PFSK-1 (cell line): ENCODE results near the gene ADTRP. TPM values are rescaled to one million over a fixed set of nuclear protein-coding genes. Genes with fewer than 3 reads are reported as not detected.

Experiments used
- FOXP2 ChIP-seq: optimal IDR thresholded peaks from 2 replicates; pipeline ENCODE3; 2011; ENCODE audit warnings: borderline replicate concordance, control low read depth, inconsistent platforms; ENCODE audit not compliant: insufficient read depth; ENCODE audit errors: extremely low read length, extremely low read depth
- POLR2AphosphoS5 ChIP-seq: IDR thresholded peaks from 2 replicates; pipeline ENCODE4 v1.6.1; 2012; ENCODE audit warnings: low read depth, mild to moderate bottlenecking, control low read depth, low read length, moderate library complexity
- SIN3A ChIP-seq: IDR thresholded peaks from 2 replicates; pipeline ENCODE4 v1.6.1; 2012; ENCODE audit warnings: mild to moderate bottlenecking, low read length, moderate library complexity, borderline replicate concordance; ENCODE audit not compliant: insufficient read depth
- TAF1 ChIP-seq: IDR thresholded peaks from 2 replicates; pipeline ENCODE4 v1.6.1; 2012; ENCODE audit warnings: low read length, control low read depth, borderline replicate concordance; ENCODE audit not compliant: insufficient read depth
- polyA plus RNA-seq: library from polyadenylated mRNA; unstranded; fragments of >200 nt; gene quantifications from one replicate; pipeline ENCODE4 v1.2.1, GENCODE V29; 2012; ENCODE audit warnings: low read depth, missing spikeins; ENCODE audit not compliant: insufficient read length
- TF ChIP-seq, protein P1 (sequence below), 2 experiments: IDR thresholded peaks; 2 replicates each; pipeline versions ENCODE4 v1.6.1 to v1.8.0; 2011 to 2012; ENCODE audit warnings: low read depth in 2 of 2, low read length in 2 of 2, control low read depth in 1 of 2, inconsistent platforms in 1 of 2, mild to moderate bottlenecking in 1 of 2, moderate library complexity in 1 of 2; ENCODE audit not compliant: insufficient read depth in 1 of 2

ADTRP gene, protein sequence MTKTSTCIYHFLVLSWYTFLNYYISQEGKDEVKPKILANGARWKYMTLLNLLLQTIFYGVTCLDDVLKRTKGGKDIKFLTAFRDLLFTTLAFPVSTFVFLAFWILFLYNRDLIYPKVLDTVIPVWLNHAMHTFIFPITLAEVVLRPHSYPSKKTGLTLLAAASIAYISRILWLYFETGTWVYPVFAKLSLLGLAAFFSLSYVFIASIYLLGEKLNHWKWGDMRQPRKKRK
- polyA plus RNA-seq = not detected

DNA sequence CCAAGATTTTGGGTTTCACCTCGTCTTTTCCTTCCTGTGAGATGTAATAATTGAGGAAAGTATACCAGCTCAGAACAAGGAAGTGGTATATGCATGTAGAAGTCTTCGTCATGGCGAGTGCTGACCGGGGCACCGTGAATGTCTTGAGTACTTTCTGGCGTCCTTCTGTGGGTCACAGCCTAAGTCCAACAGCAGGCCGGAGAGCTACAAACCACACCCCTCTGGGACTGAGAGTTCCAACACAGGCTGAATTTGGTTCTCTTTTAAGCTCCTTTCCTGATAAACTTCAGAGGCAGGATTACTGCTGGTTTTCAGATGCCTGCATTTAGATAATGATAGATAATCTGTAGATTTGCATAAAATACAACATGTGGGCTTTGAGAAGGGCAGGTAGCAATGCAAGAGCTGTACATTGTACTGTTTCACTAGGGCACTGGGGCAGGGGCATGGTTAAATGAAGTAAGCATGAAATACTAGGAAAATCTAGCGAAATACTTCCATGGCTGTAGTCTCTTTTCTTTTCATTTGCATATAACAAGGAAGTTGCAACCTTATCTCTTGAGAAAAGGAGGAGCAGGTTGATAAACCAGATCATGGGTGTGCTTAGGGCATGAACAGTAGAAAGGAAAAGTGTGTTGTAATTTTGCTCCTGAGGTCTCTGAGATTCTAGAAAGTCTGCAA lies at the start of gene ADTRP:
Gene ADTRP (minus strand): TSS at position 156 of the 681 bp plus-strand sequence. CDS start 44 bp downstream, at position 112.
- no peak for TF ChIP-seq TAF1
- no peak for TF ChIP-seq POLR2AphosphoS5
- TF ChIP-seq, protein P1, sequence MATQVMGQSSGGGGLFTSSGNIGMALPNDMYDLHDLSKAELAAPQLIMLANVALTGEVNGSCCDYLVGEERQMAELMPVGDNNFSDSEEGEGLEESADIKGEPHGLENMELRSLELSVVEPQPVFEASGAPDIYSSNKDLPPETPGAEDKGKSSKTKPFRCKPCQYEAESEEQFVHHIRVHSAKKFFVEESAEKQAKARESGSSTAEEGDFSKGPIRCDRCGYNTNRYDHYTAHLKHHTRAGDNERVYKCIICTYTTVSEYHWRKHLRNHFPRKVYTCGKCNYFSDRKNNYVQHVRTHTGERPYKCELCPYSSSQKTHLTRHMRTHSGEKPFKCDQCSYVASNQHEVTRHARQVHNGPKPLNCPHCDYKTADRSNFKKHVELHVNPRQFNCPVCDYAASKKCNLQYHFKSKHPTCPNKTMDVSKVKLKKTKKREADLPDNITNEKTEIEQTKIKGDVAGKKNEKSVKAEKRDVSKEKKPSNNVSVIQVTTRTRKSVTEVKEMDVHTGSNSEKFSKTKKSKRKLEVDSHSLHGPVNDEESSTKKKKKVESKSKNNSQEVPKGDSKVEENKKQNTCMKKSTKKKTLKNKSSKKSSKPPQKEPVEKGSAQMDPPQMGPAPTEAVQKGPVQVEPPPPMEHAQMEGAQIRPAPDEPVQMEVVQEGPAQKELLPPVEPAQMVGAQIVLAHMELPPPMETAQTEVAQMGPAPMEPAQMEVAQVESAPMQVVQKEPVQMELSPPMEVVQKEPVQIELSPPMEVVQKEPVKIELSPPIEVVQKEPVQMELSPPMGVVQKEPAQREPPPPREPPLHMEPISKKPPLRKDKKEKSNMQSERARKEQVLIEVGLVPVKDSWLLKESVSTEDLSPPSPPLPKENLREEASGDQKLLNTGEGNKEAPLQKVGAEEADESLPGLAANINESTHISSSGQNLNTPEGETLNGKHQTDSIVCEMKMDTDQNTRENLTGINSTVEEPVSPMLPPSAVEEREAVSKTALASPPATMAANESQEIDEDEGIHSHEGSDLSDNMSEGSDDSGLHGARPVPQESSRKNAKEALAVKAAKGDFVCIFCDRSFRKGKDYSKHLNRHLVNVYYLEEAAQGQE (IDR thresholded peaks at IDR 0.05; ENCODE audit: insufficient read depth in 1 of 2, low read depth in 2 of 2, low read length in 2 of 2) = no peak
- no peak for TF ChIP-seq FOXP2
- no peak for TF ChIP-seq SIN3A

DNA sequence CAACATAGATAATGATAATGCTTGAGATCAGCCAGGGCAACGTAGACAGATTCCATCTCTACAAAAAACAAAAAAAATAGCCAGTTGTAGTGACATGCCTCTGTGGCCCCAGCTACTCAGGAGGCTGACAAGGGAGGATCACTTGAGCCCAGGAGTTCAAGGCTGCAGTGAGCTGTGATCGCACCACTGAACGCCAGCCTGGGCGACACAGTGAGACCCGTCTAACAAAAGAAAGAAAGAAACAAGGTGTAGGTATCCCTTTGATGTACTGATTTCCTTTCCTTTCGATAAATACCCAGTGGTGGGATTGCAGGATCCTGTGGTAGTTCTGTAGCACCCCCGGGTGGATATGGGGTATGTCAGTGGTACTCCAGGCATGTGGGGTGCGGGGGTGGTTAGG lies 48.2 kb upstream of the ADTRP start:
- TF ChIP-seq SIN3A = no peak
- no peak for TF ChIP-seq FOXP2
- no peak for TF ChIP-seq POLR2AphosphoS5
- no peak for TF ChIP-seq TAF1
- TF ChIP-seq, protein P1 (IDR thresholded peaks at IDR 0.05; ENCODE audit: insufficient read depth in 1 of 2, low read depth in 2 of 2, low read length in 2 of 2) = no peak

DNA sequence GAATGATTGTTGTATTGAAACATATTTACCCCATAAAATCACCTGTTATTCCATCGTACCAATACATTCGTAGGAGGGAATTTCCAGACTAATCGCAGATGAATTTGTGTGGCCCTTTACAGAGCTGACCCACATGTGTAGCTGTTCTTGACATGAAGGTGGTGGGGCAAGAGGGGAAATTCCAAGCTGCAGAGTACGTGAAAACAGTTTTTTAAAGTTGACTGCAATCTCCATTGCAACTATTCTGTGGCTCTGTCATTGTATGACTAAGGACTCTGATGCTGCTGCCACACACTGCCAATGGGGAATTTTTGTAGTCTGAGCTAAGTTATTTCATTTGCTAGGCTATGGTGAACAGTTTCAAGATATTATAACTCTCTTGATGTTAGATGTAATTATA lies 46.4 kb upstream of the ADTRP start:
- no peak for TF ChIP-seq SIN3A
- TF ChIP-seq POLR2AphosphoS5 = no peak
- no peak for TF ChIP-seq TAF1
- no peak for TF ChIP-seq FOXP2
- TF ChIP-seq, protein P1 (IDR thresholded peaks at IDR 0.05; ENCODE audit: insufficient read depth in 1 of 2, low read depth in 2 of 2, low read length in 2 of 2) = no peak

DNA sequence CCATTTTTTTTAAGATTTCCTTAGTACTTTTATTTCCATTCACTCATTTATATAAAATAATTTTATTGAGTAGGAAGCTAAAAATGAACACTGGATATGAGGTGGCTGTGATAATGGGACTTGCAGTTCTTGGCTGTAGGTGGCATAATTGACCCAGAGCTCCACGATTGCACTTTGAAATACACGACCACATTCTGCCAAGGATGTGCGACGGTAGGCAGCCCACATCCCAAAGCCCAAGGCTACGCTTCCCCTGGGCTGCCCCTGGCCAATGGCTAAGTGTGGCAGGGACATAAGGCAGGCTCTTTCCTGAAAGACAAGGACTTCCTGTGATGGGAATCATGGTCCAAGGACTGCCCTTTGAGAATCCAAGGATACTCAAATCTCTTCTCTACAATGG lies 43.7 kb upstream of the ADTRP start:
- TF ChIP-seq POLR2AphosphoS5 (no peak), TAF1 (no peak), SIN3A (no peak), FOXP2 (no peak)
- TF ChIP-seq, protein P1 (IDR thresholded peaks at IDR 0.05; ENCODE audit: insufficient read depth in 1 of 2, low read depth in 2 of 2, low read length in 2 of 2) = no peak
